NCI-H146 treated with DMSO at 0.1 percent for 48 hours (cell line): ENCODE measurements around the gene KCNMA1.

ENCODE experiments used
- DNase-seq: peaks from one replicate; lab custom pipeline; 2025; ENCODE audit not compliant: unreplicated experiment; lab: John Stamatoyannopoulos, UW

The KCNMA1 gene

DNA sequence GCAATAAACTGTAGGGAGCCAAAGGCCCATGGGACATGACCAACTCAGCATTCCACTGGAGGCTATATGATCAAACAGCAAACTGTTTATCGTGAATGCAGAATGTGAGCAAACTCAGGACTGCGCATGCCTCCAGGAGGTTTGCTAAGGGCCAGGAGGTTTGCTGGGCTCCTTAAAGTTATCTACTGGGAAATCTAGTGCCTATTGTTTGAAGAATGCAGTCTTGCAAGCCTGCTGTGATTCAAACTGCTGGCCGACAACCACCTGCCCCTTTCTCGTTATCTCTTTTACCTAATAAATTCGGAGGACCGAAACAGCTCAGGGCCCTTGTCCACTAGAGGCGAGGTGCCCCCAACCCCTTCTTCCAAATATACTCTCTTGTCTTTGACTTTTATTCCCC is 404.1 kb downstream of the KCNMA1 start:
- DNase-seq: no peak

DNA sequence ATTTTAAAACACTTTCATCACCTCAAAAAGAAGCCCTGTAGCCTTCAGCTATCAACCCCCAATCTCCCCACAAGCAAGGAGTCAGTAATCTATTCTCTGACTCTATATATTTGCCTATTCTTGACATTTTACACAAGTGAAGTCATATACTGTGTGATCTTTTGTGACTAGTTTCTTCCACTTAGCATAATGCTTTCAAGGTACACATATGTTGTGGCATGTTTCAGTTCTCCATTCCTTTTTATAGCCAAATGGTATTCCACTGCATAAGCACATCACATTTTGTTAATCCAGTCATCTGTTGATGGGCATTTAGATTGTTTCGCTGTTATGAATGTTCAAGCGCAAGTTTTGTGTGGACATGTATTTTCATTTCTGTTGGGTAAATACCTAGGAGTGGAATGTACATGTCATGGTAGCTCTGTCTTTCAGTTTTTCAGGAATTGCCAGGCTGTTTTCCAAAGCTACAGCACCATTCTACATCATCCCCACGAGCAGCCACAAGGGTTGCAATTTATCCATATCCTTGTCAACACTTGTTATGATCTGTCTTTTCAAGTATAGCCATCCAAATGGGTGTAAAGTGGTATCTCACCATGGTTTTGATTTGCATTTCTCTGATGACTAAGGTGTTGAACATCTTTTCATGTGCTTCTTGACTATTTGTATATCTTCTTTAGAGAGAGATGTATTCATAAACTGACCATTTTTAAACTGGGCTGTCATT is 405.6 kb downstream of the KCNMA1 start:
- no peak for DNase-seq

DNA sequence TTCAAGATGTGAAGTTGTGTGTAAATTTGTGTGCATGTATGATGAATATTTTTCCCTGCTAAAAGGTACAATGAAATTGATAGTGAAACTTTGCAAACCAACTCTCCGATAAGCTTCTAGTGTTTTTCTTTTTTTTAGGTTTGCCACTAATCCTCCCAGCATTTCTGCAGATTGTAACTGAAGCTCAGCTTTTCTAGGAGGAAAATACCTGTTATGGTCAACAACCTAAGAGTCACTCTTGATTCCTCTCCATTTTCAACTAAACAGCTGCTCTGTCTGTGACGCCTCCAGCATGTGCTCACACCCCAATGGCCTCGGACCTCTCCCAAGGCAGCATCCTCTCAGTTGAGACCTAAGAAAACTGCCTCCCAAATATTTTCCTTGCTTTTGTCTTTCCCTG is 406.2 kb downstream of the KCNMA1 start:
- DNase-seq: no peak

DNA sequence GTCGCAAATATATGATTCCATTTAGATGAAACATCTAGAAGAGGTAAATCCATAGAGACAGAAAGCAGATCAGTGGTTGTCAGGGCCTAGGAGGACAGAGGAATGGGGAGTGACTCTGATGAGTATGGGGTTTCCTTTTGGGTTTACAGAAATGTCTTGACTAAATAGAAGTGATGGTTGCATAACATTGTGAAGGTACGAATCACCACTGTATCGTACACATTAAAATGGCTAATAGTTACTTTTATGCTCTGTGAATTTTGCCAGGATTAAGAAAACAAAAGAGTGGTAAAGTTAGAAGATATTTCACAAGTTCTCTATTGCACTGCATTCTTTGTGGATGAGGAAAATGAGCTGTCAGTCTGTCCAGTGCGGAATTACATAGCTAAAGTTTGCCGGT is 407.4 kb downstream of the KCNMA1 start:
- DNase-seq: no peak

DNA sequence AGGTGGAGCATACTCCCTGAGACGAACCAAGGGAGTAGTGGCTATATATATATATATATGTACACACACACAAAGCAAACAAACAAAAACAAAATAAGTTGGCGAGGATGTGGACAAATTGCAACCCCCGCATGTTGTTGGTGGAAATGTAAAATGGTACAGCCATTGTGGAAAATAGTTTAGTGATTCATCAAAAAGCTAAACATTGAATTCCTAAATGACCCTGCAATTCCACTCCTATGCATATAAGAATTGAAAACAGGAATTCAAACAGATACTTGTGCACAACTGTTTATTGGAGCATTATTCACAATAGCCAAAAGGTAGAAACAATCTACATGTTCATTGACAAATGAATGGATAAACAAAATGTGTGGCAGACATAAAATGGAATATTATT is 407.9 kb downstream of the KCNMA1 start:
- DNase-seq: no peak

DNA sequence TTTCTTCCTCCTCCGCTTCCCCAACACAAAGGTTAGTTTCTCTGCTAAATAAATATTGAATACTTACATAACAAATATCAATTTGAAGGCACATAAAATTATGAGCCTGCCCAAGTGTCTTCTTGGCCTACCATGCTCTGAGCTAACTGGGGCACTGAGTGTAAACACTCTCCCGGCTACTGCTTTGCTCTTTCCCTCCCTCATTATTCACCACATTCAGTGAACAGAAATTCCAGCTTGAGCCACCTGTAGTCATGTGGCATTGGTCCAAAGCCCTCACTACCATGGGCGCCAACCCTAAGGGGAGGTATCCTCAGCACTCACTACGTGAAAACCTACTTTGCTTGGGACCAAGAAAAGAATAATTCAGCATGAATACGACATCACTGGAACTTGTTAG is 409.0 kb downstream of the KCNMA1 start:
- DNase-seq: no peak

DNA sequence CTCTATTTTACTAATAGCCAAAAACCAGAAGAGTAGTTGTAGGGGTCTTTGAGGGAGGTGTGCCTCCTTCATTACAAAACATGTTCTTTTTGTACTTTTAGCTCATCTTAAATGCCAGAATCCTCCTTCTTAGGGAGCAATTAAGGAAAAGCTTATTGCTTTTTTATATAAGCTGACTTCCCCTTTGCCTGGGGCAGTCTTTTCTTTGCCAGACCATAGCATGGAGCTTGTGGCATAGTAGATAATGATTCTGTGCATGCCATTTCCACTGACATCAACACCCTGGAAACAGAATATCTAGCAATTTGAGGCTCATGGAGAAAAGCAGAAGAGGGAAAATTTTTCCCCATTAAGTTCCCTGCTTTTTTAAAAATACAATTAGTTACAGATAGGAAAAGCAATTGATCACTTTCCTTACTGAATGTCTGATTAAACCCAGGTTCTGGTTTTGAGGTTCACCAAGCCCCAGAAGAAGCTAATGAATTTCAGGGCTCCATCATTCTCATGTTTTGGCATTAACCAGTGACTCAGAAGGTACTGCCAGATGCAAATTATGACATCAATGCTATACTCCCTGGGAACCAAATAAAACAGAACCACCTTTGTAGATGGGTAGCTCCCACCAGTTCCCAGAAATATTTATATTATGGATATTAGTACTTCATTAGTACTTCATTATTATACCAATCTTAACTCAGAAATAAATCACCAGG is 410.6 kb downstream of the KCNMA1 start:
- DNase-seq: no peak

DNA sequence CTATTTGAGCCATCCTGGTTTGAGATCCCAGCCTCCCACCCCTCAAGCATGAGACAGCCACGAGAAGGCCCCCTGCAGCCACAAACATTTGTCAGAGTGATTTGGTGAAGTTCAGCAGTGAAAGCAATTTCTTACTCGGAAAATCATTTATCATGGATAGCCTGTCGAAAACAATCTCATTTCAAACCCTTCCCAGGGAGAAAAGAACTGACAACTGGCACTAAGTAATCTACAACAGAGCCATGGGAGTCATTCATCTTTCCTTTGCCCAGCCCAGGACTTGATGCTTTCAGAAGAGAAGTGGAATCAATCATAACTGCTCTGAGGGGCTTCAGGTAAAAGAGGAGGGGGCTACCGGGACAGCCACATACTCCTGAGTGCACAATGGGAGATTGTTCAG is 411.2 kb downstream of the KCNMA1 start:
- DNase-seq: no peak

DNA sequence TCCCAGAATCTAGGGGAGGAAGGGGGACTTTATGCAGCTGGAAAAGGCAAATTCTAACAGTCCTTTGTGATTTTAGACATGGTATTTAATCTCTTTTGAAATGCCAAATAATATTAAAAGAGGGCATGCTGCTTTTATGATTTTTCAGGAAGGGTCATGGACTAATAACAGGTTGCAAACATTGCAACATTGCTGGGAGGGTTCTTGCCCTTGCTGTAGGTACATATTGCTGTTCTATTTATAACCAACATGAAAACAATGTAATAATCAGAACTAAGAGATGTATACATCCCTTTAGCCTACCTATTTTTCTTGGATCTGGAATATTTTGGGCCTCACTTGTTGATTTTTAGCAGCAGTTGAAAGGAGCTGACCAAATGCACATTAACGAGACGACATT is 411.6 kb downstream of the KCNMA1 start:
- no peak for DNase-seq

DNA sequence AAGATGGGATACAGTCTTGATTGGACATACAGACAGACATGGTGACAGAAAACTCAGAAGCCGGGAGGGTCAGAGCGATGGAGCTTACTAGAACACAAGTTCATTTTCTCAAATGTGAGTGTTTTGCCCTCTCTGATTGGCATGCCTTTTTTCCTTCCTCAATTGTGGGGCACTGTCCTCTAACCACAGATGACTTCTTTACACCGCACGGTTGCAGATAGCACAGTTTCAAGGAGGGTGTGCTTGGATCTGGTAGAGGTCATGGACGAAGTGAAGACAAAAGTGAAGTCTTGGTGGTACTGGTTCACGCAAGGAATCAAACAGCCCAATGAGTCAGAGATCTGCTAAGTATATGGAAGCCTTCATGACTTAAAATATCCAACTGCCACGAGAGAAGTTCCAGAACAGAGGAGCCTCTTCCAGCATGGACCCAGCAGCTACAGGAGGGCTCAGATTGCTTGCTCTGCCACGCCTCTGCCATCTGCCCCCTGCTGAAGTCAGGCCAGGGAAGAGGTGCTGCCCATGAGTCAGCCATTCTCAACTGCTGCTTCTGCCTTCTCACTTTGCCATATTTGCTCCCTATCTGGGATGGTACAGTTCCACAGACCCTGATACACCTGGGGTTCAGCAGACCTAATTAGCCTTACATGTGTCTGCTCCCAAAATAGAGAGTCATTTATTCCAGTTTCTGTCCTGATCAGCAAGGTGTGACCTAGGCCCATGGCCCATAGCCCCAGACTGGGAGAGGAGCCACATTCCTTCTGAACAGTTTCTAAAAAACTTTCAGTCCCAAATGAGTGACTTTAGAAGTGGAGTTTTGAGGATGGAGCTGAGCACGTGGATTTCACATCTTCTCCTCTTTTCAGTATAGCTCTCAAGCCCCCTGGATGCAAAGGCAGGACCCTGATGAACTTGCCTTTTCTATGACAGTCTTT is 413.8 kb downstream of the KCNMA1 start:
- no peak for DNase-seq

DNA sequence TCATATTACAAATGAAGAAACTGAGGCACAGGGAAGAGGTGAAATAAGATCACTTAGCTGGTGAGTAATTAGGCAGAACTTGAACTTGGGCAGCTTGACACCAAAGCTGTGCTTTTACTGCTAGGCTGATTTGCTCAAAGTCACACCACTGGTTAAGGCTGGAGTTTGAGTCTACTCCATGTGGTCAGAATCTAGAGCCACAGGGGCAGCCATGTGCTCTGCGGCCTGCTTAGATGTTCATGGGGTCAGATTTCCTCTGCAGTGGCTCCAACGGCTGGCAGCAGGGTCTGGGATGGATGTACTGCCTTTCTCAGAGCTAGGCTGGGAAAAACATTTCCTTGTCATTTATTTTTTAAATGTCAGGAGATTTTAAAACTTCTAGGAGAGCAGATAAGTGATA is 417.5 kb downstream of the KCNMA1 start:
- no peak for DNase-seq

DNA sequence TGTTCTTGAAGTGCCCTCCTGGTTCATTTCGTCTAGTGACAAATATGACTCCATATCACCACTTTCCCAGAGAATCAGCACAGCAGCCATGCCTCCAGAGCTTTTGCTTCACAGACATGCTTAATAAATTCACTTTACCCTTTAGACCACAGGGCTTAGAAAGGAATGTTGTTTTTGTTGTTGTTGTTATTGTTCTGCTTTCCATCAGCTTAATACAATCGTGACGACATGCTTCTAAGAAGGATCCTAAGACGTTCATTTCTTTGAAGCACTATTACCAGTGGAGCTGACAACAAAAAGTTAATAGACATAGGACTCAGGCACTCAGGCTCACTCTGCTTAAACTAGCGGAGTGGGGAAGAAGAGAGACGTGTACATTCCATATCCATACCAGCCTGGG is 418.6 kb downstream of the KCNMA1 start:
- no peak for DNase-seq

DNA sequence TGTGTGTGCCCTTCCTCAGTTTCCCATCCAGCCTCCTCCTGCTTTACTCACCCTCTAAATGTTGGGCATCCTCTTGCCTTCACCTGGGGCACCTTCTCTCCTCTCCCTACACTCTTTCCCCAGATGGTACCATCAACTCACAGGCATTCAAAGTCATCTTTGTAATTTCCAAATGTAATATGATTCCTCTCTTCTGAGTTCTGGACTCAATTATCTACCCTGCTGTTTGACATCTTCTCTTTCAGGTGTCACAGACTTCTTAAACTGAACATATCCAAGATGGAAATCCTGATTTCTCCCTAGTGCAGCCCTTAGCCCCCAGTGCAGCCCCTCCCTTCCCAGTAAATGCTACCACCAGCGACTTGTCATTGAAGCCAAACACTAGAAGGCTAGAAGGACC is 422.8 kb downstream of the KCNMA1 start:
- DNase-seq: no peak

DNA sequence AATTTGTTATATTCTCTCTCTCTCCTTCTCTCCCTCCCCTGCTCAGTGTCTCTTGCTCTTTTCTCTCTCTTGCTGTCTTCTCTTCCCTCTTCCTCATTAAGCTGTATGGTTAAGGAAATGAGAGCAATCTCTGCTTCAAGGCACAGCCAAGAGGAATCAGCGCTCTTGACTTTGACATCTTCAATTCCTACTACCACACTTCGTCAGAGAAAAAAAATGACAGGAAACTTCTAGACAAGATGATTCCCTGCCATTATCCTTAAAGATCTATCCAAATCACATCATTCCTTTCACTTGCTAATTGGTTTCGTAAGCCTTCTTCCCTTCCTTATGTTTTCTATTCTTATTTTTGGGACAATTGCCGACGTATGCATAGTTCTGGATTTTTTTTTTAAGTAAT is 425.0 kb downstream of the KCNMA1 start:
- DNase-seq: no peak

DNA sequence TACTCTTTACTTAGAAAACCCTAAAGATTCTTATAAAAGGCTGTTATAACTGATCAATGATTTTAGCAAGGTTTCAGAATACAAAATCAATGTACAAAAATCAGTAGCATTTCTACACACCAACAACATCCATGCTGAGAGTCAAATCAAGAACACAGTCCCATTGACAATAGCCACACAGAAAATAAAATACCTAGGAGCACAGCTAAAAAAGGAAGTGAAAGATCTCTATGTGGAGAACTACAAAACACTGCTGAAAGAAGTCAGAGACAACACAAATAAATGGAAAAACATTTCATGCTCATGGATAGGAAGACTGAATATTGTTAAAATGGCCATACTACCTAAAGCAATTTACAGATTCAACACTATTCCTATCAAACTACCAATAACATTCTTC is 427.0 kb downstream of the KCNMA1 start:
- DNase-seq: no peak

DNA sequence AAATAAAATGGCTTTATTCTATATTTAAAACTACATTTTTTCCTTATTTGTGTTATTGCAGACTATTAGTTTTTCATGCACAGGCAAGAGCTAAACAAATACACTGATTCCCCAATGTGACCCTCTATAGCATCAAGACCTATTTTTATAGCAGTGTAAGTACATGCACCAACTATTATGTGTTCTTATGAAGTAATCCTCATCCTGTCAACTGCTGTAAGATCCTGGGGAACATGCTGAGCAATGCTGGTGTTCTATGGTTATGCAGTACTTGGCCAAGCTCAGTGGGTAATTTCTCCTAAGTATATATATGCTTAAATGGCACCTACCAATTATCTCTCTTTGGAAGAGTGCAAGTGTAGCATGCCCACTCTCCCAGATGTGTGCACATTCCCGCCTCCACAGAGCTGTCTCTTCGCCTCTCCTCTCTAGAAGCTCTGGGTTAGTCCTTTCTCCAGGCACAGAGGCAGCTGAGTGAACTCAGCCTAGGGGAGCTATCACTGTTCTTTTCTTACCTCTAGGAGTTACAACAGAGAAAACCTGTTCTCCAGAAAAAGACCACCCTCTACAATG is 428.8 kb downstream of the KCNMA1 start:
- DNase-seq: no peak

DNA sequence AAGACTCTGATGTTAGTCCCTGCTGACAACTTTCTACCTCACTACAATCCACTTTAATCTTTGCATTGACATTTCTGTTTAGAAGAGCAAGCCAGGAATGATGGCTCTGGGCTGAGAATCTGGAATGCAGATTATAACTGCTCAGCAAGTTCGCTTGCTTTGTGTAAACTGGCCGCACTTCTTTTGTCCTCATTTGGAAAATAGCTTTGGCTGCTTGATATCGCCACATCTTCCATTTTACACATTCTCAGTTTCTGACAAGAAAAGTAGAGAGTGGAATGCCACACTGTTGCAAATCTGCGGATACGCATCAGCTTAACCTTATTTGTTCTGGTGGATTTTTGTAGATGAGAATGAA is 429.8 kb downstream of the KCNMA1 start:
- no peak for DNase-seq

DNA sequence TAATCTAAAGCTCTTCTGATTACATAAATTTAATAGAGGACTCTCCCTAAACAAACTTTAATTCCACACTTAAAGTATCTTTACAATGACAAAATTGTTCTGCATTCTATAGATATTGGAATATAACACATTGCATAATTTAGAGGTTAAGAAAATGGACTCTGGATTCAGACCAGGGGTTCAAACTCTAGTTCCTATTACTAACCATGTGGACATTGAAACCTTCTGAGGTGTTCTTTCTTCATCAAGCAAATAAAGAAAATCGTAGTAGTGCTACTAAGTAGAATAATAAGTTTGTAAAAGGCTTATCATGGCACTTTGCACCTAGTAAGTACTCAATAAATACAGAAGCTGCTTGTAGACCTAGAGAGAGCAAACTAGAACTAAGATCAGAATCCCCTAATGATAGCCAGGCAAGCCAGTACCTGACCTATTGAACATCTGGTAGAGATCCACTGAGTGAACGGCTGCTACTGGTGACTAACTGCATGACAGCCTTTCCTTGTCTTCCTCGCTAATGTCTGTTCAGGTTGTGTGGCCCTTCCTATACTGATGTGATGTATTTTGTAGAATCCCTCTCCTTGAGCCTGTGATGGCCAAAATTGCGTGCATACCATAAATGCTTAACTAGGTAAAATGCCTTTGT is 430.3 kb downstream of the KCNMA1 start:
- no peak for DNase-seq

DNA sequence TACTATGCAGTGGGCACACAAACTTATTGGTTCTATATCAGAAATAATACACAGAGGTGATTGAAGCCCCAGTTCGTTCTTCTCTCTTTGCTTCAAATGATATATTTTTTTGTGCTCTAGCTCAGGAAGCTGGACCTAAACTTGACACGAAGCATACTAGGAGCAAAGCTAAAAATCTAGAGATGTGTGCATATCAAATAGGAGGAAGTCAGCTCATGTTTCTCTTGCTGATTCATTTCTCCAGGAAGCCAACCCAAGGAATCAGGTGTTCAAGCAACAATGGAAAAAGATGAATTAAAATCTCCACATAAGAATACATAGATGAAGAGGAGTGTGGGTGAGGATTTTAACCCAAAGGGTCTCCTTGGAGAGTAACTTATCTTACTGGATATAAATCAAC is 432.5 kb downstream of the KCNMA1 start:
- DNase-seq: no peak

DNA sequence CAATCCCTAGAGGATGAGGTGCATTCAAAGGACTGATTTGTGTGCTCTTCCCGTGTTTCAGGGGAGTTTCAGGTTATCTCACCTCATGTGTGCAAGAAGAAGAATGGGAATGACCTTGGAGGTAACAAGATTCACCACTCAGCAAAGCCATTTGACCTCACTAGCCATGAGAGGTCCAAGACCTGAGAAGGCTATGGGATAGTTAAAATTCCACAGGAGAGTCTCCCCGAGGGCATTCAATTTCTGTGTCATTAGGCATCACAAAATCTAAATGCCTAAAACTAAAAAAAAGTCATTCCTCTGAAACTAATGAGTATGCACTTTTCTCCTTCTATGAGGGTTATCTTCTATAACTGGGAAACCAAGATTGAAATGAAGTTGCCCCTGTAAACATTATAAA is 433.4 kb downstream of the KCNMA1 start:
- no peak for DNase-seq

DNA sequence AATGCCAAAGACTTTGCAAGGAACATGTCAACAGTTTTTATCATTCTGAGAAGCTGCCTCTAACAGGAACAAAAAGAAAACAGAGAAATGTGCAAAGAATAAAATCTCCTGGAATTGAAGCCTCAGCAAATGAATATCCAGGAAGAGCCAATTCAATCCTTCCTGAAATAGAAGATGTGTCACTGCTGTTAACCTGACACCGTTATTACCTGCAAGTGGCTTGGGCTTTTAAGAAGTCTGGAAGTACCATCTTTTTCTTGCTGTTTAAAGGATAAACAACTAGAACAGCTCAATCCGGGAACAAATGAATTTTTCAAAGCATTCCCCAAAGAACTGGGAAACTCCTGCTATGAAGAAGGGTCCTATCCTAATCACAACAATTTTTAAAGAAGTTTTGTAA is 434.8 kb downstream of the KCNMA1 start:
- DNase-seq: no peak
